Muscle of leg (tissue), 11 donors: ENCODE measurements around the gene RAB40B. TPM values are rescaled to one million over a fixed set of nuclear protein-coding genes. Genes with fewer than 3 reads are reported as not detected.

Experiments used
- DNase-seq: peaks from one replicate; pipeline ENCODE4 v3.0.0; 2013
- H3K27ac ChIP-seq: one replicate; pipeline ENCODE4 v1.5.1; 2013; ENCODE audit warnings: mild to moderate bottlenecking, low read length, control low read depth
- H3K27me3 ChIP-seq: one replicate; pipeline ENCODE4 v1.6.1; 2013; ENCODE audit warnings: low read length; ENCODE audit not compliant: control insufficient read depth, insufficient read depth
- H3K36me3 ChIP-seq: one replicate; pipeline ENCODE4 v1.6.1; 2013; ENCODE audit warnings: low read length; ENCODE audit not compliant: control insufficient read depth, insufficient read depth
- H3K4me1 ChIP-seq: one replicate; pipeline ENCODE4 v1.6.1; 2013; ENCODE audit warnings: low read length; ENCODE audit not compliant: control insufficient read depth, insufficient read depth
- H3K4me3 ChIP-seq: one replicate; pipeline ENCODE4 v1.5.1; 2013; ENCODE audit warnings: low read length, control low read depth
- H3K9me3 ChIP-seq: replicated peaks from 2 replicates; pipeline ENCODE4 v1.6.1; 2013; ENCODE audit warnings: low read depth, low read length; ENCODE audit not compliant: control insufficient read depth
- WGBS: methylation state at CpG from one replicate; pipeline ENCODE4 v1.1.5; 2013; ENCODE audit warnings: missing lambda C conversion rate; ENCODE audit not compliant: insufficient coverage; 5-methylcytosine and 5-hydroxymethylcytosine counted together
- polyA plus RNA-seq, 8 donors: library from polyadenylated mRNA; unstranded; fragments of 120-200 nt; gene quantifications; one replicate each; pipeline versions ENCODE4 v1.2.1 to v1.2.3, GENCODE V29; 2013; ENCODE audit warnings: inconsistent platforms in 1 of 8, low replicate concordance in 1 of 8; ENCODE audit not compliant: insufficient read length in 8 of 8, insufficient read depth in 1 of 8
- total RNA-seq: library from RNA; stranded (reverse); fragments of 120-200 nt; gene quantifications from one replicate; pipeline ENCODE4 v1.2.4, GENCODE V29; 2013

The RAB40B gene
- total and polyA plus RNA-seq, 9 donors = 28.2 to 68.2 (median 50.1) TPM

DNA sequence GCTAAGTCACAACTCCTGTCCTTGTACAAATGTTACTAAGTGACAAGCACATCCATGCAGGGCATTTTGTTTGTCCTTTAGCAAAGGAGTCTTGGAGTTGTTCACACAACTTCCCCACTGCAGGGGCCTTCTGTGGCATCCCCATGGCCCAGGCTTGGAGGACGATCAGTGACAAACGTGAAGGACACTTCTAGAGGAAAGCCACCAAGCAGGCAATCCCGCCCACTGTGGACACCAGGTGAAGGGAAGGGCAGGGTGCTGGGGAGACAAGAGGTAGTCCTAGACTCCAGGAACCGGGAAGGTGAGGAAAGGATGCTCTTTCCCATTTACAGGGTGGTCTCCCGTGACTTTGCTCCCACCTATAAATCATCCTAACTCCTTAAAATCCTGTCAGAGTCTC, 54.4 kb downstream of the RAB40B start:
- WGBS = 80% methylated on average over 2 of the region's 5 CpGs
- no peak overlapping the region for H3K4me3 ChIP-seq
- DNase-seq = no peak
- H3K9me3 ChIP-seq = no peaks in the 10 kb centered on the region
- H3K36me3 ChIP-seq = peaks cover 45% of the 10 kb centered on the region
- peaks cover 16% of the 10 kb centered on the region for H3K4me1 ChIP-seq
- H3K27ac ChIP-seq = no peak overlapping the region
- H3K27me3 ChIP-seq = no peaks in the 10 kb centered on the region

DNA sequence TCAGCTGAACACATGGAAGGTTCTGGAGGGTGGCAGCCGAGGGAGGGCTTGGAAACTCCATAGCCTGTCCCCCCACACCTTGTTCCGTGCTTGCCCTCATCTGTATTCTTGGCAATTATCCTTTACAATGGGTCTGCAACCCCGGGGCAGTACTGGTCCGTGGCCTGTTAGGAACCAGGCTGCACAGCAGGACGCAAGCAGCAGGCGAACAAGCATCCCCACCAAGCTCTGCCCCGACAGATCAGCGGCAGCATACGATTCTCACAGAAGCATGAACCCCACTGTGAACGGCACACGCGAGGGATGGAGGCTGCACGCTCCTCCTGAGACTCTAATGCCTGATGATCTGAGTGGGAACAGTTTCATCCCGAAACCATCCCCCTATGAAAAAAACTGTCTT, 56.5 kb downstream of the RAB40B start:
- Histone ChIP-seq H3K27me3 (no peaks in the 10 kb centered on the region), H3K9me3 (no peaks in the 10 kb centered on the region), H3K4me3 (no peak overlapping the region), H3K4me1 (peaks cover 5% of the 10 kb centered on the region), H3K27ac (no peak overlapping the region), H3K36me3 (peaks cover 55% of the 10 kb centered on the region)
- no peak for DNase-seq
- WGBS = 89% methylated on average over 10 of the region's 14 CpGs

DNA sequence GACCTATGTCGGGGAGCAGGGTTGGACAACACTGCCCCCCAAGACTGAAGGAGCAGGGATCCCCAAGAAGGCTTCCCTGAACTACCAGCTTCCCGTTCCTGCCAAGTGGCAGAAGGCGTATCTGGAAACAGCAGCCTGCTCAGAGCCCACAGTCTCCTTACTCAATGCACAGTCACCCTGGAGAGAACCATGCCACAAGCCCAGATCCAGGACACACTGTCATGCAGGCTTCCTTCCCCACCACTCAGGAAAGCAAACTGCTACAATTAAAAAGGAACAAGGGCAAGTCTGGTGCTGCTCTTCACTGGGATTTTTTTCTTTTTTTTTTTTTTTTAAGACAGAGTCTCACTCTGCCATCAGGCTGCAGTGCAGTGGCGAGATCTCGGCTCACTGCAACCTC, 58.5 kb downstream of the RAB40B start:
- Histone ChIP-seq H3K27ac (no peak overlapping the region), H3K4me1 (no peaks in the 10 kb centered on the region), H3K36me3 (peaks cover 56% of the 10 kb centered on the region), H3K4me3 (no peak overlapping the region), H3K27me3 (no peaks in the 10 kb centered on the region), H3K9me3 (no peaks in the 10 kb centered on the region)
- 94% methylated on average over 5 of the region's 5 CpGs for WGBS
- DNase-seq = no peak

DNA sequence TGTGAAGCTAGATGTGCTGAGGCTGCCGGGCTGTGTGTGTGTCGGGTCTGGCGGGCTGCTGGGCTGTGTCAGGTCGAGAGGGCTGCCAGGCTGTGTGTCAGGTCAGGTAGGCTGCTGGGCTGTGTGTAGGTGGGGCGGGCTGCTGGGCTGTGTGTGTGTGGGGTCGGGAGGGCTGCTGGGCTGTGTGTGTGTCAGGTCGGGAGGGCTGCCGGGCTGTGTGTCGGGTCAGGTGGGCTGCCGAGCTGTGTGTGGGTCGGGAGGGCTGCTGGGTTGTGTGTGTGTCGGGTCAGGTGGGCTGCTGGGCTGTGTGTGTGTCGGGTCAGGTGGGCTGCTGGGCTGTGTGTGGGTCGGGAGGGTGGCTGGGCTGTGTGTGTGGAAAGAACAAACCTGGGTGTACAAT, 58.9 kb downstream of the RAB40B start:
- WGBS = 81% methylated on average over 11 of the region's 14 CpGs
- H3K36me3 ChIP-seq = peaks cover 56% of the 10 kb centered on the region
- H3K27me3 ChIP-seq = no peaks in the 10 kb centered on the region
- H3K9me3 ChIP-seq = no peaks in the 10 kb centered on the region
- no peak overlapping the region for H3K4me3 ChIP-seq
- H3K27ac ChIP-seq = no peak overlapping the region
- no peaks in the 10 kb centered on the region for H3K4me1 ChIP-seq
- no peak for DNase-seq

DNA sequence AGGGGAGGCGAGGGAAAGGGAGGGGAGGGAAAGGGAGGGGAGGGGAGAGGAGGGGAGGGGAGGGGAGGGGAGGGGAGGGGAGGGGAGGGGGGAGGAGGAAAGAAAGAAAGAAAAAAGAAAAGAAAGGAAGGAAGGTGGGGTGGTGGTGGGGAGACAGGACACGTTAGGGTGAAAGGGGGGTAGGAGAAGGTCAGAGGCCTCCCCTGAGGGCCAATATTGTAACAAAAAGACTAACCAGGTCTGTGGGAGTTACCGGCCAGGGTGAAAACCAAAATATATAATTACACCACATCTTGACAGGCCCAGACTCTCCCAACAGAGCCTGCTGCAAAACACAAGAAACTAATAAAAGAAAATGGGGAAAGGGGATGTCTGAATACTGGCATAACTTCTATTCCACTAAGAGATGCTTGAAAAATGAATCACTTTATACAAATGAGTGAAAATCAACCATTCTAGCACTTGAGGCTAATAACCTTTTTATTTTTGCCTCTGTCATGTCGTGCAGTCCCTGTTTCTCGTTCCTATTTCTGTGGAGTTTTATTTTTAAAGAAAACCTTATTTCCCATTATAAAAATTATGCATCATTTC, 60.2 kb downstream of the RAB40B start:
- H3K36me3 ChIP-seq = peaks cover 54% of the 10 kb centered on the region
- no peaks in the 10 kb centered on the region for H3K9me3 ChIP-seq
- H3K4me1 ChIP-seq = no peaks in the 10 kb centered on the region
- no peak overlapping the region for H3K27ac ChIP-seq
- H3K4me3 ChIP-seq = no peak overlapping the region
- DNase-seq = no peak
- no CpG with 5 or more reads among the region's 5 CpGs for WGBS
- H3K27me3 ChIP-seq = no peaks in the 10 kb centered on the region

DNA sequence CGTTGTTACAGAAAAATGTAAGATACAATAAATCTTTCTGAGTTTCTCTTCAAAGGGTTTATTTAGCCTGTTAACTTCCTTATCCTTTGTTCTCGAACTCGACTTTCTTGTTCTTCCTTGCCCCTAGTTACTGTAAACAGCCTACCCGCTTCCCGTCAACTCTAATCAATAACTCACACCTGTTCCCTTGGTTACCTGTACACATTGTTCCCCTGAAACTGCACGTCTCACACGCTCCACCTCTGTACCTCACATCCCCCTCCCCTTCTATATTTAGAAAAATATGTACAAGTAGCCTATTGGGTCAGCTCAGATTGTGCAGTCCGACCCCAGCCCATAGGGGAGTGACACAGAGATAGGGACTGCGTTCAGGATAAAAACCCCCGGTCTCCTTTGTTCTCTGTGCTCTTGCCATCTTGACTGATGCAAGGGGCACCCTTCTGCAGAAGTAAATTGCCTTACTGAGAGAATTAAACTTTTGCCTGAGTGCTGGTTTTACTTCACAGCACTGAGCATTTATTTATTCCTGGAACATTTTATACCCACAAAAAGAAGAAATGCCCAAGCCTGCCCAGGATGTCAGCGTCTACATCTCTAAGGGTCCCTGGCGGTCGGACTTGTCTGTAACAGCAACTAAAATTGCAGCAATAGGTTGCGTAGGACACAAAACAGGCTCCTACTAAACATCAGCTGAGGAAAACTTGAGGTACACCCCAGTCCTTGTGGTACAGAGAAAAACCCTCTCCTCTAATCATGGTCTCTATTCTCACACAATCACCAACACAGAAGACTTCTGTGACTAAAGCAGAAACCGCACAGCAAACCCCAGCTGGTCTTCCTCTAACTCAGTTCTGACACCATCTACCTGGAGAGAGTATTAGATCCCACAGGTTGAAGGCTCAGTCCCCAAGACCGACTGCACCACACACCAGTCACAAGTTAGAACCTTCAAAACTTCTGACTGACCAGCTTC, 61.6 kb downstream of the RAB40B start:
- Histone ChIP-seq H3K27me3 (no peaks in the 10 kb centered on the region), H3K27ac (no peak overlapping the region), H3K9me3 (no peaks in the 10 kb centered on the region), H3K4me1 (no peaks in the 10 kb centered on the region), H3K4me3 (no peak overlapping the region), H3K36me3 (peaks cover 46% of the 10 kb centered on the region)
- WGBS = 80% methylated on average over 8 of the region's 16 CpGs
- no peak for DNase-seq

DNA sequence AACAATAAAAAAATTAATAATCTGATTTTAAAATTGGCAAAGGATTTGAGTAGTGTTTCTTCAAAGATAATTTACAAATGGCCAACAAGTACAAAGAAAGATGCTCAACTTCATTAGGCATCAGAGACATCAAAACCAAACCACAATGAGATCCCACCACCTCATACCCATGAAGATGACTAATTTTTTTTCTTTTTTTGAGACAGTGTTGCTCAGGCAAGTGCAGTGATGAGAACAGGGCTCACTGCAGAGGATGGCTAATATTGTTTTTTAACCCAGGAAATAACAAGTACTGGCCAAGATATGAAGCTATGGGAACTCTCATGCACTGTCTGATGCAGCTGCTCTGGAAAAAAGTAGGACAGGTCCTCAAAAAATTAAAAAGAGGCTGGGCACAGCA, 65.2 kb downstream of the RAB40B start:
- Histone ChIP-seq H3K9me3 (no peaks in the 10 kb centered on the region), H3K27ac (no peak overlapping the region), H3K27me3 (no peaks in the 10 kb centered on the region), H3K4me1 (no peaks in the 10 kb centered on the region), H3K36me3 (peaks cover 47% of the 10 kb centered on the region), H3K4me3 (no peak overlapping the region)
- DNase-seq = no peak

DNA sequence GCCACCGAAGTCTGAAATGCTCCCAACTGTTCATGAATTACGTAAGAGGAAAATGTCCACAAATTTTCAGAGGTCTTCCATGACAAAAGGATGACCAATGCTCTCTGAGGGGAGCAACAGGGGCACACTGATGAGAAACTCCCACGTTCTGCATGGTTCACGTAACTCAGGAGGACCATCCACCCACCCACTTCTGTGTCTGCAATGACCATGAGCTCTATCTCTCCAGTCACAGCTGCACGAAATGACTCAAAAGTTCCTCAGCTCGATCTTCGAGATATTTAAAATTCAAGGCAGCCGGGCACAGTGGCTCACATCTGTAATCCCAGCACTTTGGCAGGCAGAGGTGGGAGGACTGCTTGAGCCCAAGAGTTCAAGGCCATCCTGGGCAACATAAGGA, 66.0 kb downstream of the RAB40B start:
- WGBS = 86% methylated on average over 5 of the region's 8 CpGs
- no peak overlapping the region for H3K27ac ChIP-seq
- peaks cover 52% of the 10 kb centered on the region for H3K36me3 ChIP-seq

DNA sequence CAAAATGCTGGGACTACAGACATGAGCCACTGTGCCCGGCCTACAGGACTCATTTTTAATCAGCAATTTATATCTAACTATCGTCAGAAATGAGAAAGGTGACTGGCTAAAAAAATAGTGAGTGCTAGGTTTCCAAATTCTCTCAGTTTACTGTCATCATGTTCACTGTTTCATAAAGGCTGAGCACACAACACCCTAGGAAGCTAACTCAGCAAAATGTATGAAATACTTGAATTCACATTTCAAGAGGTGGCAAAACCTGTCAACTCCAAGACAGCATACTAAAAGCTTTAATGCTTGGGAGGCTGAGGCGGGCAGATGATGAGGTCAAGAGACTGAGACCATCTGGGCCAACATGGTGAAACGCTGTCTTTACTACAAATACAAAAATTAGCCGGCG, 67.0 kb downstream of the RAB40B start:
- peaks cover 57% of the 10 kb centered on the region for H3K36me3 ChIP-seq
- WGBS = 78% methylated on average over 3 of the region's 6 CpGs

More for the DNA sequence above, 66.0 kb downstream of the RAB40B start:
- Histone ChIP-seq H3K27me3 (no peaks in the 10 kb centered on the region), H3K4me3 (no peak overlapping the region), H3K9me3 (no peaks in the 10 kb centered on the region), H3K4me1 (no peaks in the 10 kb centered on the region)
- no peak for DNase-seq

DNA sequence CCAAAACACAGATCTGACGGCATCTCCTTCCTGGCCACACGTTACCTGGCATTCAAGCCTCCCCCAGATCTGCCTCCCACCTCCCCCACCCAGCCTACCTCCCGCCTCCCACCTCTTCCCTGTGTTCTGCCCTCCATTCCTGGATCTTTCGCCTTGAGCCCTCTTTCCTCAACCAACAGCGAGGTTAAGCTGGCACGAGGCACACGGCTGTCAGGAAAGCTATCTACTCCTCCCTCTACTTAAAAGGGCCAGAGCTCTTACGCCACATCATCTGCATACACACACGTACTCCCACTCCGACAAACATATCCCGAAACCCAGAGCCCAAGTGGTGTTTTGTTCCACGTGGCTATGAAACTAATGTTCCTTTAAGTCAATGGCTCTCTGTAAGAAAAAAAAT, 68.3 kb downstream of the RAB40B start:
- H3K4me3 ChIP-seq = no peak overlapping the region
- H3K27ac ChIP-seq = no peak overlapping the region
- no peaks in the 10 kb centered on the region for H3K27me3 ChIP-seq
- DNase-seq = no peak
- no peaks in the 10 kb centered on the region for H3K9me3 ChIP-seq
- peaks cover 65% of the 10 kb centered on the region for H3K36me3 ChIP-seq
- no peaks in the 10 kb centered on the region for H3K4me1 ChIP-seq
- WGBS = 92% methylated on average over 11 of the region's 12 CpGs

More for the DNA sequence above, 67.0 kb downstream of the RAB40B start:
- Histone ChIP-seq H3K27me3 (no peaks in the 10 kb centered on the region), H3K27ac (no peak overlapping the region), H3K4me1 (no peaks in the 10 kb centered on the region), H3K4me3 (no peak overlapping the region), H3K9me3 (no peaks in the 10 kb centered on the region)
- no peak for DNase-seq
